Measurements from ENCODE around the gene HRG. TPM values are rescaled to one million over a fixed set of nuclear protein-coding genes. Genes with fewer than 3 reads are reported as not detected.

The HRG gene
- total RNA-seq, 1 donor from 2014 or later, result not detected

Other genes with a start within 250 kb of the HRG start
- gene CRYGS, start 121.6 kb upstream of the HRG start, total RNA-seq, result 1.1 and 1.4 TPM in 2 replicates
- gene TBCCD1, start 98.7 kb upstream of the HRG start, total RNA-seq, result 22.8 and 35.9 TPM in 2 replicates
- gene DNAJB11, start 95.3 kb upstream of the HRG start, total RNA-seq, result 56.9 and 96.3 TPM in 2 replicates
- gene AHSG, start 53.0 kb upstream of the HRG start, total RNA-seq, result not detected in 2 replicates
- not detected in 2 replicates for gene FETUB, start 25.6 kb upstream of the HRG start, total RNA-seq
- gene KNG1, start 51.3 kb downstream of the HRG start, total RNA-seq, result not detected in 2 replicates
- 470 and 740 TPM in 2 replicates for gene EIF4A2, start 117.6 kb downstream of the HRG start, total RNA-seq
- 26.0 and 36.9 TPM in 2 replicates for gene RFC4, start 140.5 kb downstream of the HRG start, total RNA-seq
- not detected in 2 replicates for gene ADIPOQ, start 176.7 kb downstream of the HRG start, total RNA-seq